Esophagus muscularis mucosa (tissue), 4 donors: Measurements from ENCODE around the gene CDCP2. TPM values are rescaled to one million over a fixed set of nuclear protein-coding genes. Genes with fewer than 3 reads are reported as not detected.

Experiments used
- DNase-seq: peaks from one replicate; pipeline ENCODE4 v3.0.0-alpha.2; 2017; ENCODE audit errors: extremely low spot score
- H3K27ac ChIP-seq, 4 donors: fragments of 200-600 bp; sonication (generic); replicated peaks in 1 of 4; 1 replicate in 3 of 4; 2 replicates in 1 of 4; pipeline ENCODE4 v1.5.1; 2016 to 2019; ENCODE audit warnings: mild to moderate bottlenecking in 1 of 4
- H3K27me3 ChIP-seq, 4 donors: fragments of 200-600 bp; sonication (generic); one replicate each; pipeline versions ENCODE4 v1.5.1 to v1.6.0; 2016 to 2019
- H3K36me3 ChIP-seq, 4 donors: fragments of 200-600 bp; sonication (generic); one replicate each; pipeline ENCODE4 v1.5.1; 2016 to 2019
- H3K4me1 ChIP-seq, 4 donors: fragments of 200-600 bp; sonication (generic); one replicate each; pipeline ENCODE4 v1.5.1; 2016 to 2019
- H3K4me3 ChIP-seq, 4 donors: fragments of 200-600 bp; sonication (generic); 1 replicate in 2 of 4; 2 replicates in 2 of 4; pipeline ENCODE4 v1.5.1; 2016 to 2019; ENCODE audit warnings: mild to moderate bottlenecking in 4 of 4, moderate library complexity in 1 of 4
- H3K9me3 ChIP-seq, 4 donors: fragments of 200-600 bp; sonication (generic); 1 replicate in 3 of 4; 2 replicates in 1 of 4; pipeline ENCODE4 v1.5.1; 2016 to 2019
- CTCF ChIP-seq, 3 experiments: fragments of 200-600 bp in 2 of 3; fragments of 450-650 bp in 1 of 3; sonication (generic) in 2 of 3; IDR thresholded peaks; one replicate each; pipeline ENCODE4 v1.5.1; 2017 to 2019; ENCODE audit warnings: antibody characterized with exemption in 3 of 3, mild to moderate bottlenecking in 2 of 3, moderate library complexity in 1 of 3
- EP300 ChIP-seq: sonication (generic); formaldehyde crosslinking; IDR thresholded peaks from one replicate; pipeline ENCODE4 v1.6.1; 2017; ENCODE audit warnings: antibody characterized with exemption
- POLR2A ChIP-seq: fragments of 450-650 bp; IDR thresholded peaks from one replicate; pipeline ENCODE4 v1.6.1; 2017; ENCODE audit warnings: antibody characterized with exemption, moderate library complexity, mild to moderate bottlenecking, low read depth
- POLR2AphosphoS5 ChIP-seq, 2 donors: sonication (generic); formaldehyde crosslinking; IDR thresholded peaks; one replicate each; pipeline ENCODE4 v1.6.1; 2017; ENCODE audit warnings: antibody characterized with exemption in 2 of 2
- WGBS: methylation state at CpG from one replicate; pipeline ENCODE4 v1.1.5; 2018; 5-methylcytosine and 5-hydroxymethylcytosine counted together
- intact Hi-C: fragments of 100-400 bp; cut with DNase I; formaldehyde crosslinking; loops from one replicate; pipeline ENCODE4 v1.15.1; 2023
- total RNA-seq, 4 donors: library from RNA; depleted of rRNA; stranded (reverse); fragments of >200 nt; gene quantifications; one replicate each; pipeline versions ENCODE4 v1.1.0 to v1.2.1, GENCODE V29; 2016

Gene CDCP2
- total RNA-seq, 4 donors from 2014 or later = 0.26 to 0.40 (median 0.33) TPM; not detected in 1

- WGBS = 90% methylated on average over 3 of the region's 4 CpGs
- DNase-seq = no peak
- intact Hi-C loops = no loop called here
Observed at GRCh38 chr1:54159733-54160316, 7.0 kb upstream of the CDCP2 start.

GRCh38 chr1:54158071-54158470, 5.3 kb upstream of the CDCP2 start:
- H3K27me3 ChIP-seq = no peaks in the 10 kb centered on the region
- H3K27ac ChIP-seq = no peak overlapping the region
- no peaks in the 10 kb centered on the region for H3K36me3 ChIP-seq
- TF ChIP-seq POLR2A (no peak), EP300 (no peak)
- no peaks in the 10 kb centered on the region for H3K9me3 ChIP-seq
- peaks cover 0 to 9% (median 4%) of the 10 kb centered on the region in 4 donors for H3K4me1 ChIP-seq
- no peak for DNase-seq
- WGBS = 83% methylated on average over 3 of the region's 3 CpGs
- intact Hi-C loops = no loop called here
- H3K4me3 ChIP-seq = no peak overlapping the region

More at GRCh38 chr1:54159733-54160316, 7.0 kb upstream of the CDCP2 start:
- H3K27me3 ChIP-seq = no peaks in the 10 kb centered on the region
- no peak overlapping the region for H3K27ac ChIP-seq
- no peaks in the 10 kb centered on the region for H3K4me1 ChIP-seq
- TF ChIP-seq POLR2A = no peak
- TF ChIP-seq EP300 = no peak
- no peak for TF ChIP-seq POLR2AphosphoS5 (IDR thresholded peaks at IDR 0.05)
- TF ChIP-seq CTCF (IDR thresholded peaks at IDR 0.05) = no peak
- H3K4me3 ChIP-seq = no peak overlapping the region
- no peaks in the 10 kb centered on the region for H3K36me3 ChIP-seq
- no peaks in the 10 kb centered on the region for H3K9me3 ChIP-seq

GRCh38 chr1:54157401-54157800, 4.6 kb upstream of the CDCP2 start:
- Histone ChIP-seq H3K4me1 (peaks cover 0 to 9% (median 4%) of the 10 kb centered on the region in 4 donors), H3K27ac (no peak overlapping the region), H3K27me3 (no peaks in the 10 kb centered on the region), H3K4me3 (no peak overlapping the region), H3K9me3 (no peaks in the 10 kb centered on the region), H3K36me3 (no peaks in the 10 kb centered on the region)
- WGBS = 93% methylated on average over 6 of the region's 6 CpGs
- intact Hi-C loops = no loop called here
- no peak for DNase-seq
- TF ChIP-seq CTCF (IDR thresholded peaks at IDR 0.05) (no peak), EP300 (no peak), POLR2AphosphoS5 (IDR thresholded peaks at IDR 0.05) (no peak), POLR2A (no peak)

GRCh38 chr1:54156986-54157385, 4.2 kb upstream of the CDCP2 start:
- Histone ChIP-seq H3K4me3 (no peak overlapping the region), H3K4me1 (peaks cover 0 to 9% (median 4%) of the 10 kb centered on the region in 4 donors), H3K27ac (no peak overlapping the region), H3K36me3 (no peaks in the 10 kb centered on the region), H3K9me3 (no peaks in the 10 kb centered on the region), H3K27me3 (no peaks in the 10 kb centered on the region)
- no peak for DNase-seq
- no peak for TF ChIP-seq POLR2A
- TF ChIP-seq EP300 = no peak
- TF ChIP-seq CTCF (IDR thresholded peaks at IDR 0.05) = no peak
- no peak for TF ChIP-seq POLR2AphosphoS5 (IDR thresholded peaks at IDR 0.05)
- WGBS = 97% methylated on average over 7 of the region's 7 CpGs
- intact Hi-C loops = no loop called here

- no peak for DNase-seq
- H3K27ac ChIP-seq = no peak overlapping the region
- peaks cover 0 to 9% (median 4%) of the 10 kb centered on the region in 4 donors for H3K4me1 ChIP-seq
- no peaks in the 10 kb centered on the region for H3K36me3 ChIP-seq
- H3K4me3 ChIP-seq = no peak overlapping the region
- no peaks in the 10 kb centered on the region for H3K27me3 ChIP-seq
- H3K9me3 ChIP-seq = no peaks in the 10 kb centered on the region
- intact Hi-C loops = no loop called here
- no peak for TF ChIP-seq POLR2A
- TF ChIP-seq EP300 = no peak
- TF ChIP-seq CTCF (IDR thresholded peaks at IDR 0.05) = no peak
- no peak for TF ChIP-seq POLR2AphosphoS5 (IDR thresholded peaks at IDR 0.05)
- 98% methylated on average over 3 of the region's 3 CpGs for whole genome bisulfite sequencing
Observed at GRCh38 chr1:54156201-54156600, 3.4 kb upstream of the CDCP2 start.
